ENCODE data around the gene DNAJC1.

DNA sequence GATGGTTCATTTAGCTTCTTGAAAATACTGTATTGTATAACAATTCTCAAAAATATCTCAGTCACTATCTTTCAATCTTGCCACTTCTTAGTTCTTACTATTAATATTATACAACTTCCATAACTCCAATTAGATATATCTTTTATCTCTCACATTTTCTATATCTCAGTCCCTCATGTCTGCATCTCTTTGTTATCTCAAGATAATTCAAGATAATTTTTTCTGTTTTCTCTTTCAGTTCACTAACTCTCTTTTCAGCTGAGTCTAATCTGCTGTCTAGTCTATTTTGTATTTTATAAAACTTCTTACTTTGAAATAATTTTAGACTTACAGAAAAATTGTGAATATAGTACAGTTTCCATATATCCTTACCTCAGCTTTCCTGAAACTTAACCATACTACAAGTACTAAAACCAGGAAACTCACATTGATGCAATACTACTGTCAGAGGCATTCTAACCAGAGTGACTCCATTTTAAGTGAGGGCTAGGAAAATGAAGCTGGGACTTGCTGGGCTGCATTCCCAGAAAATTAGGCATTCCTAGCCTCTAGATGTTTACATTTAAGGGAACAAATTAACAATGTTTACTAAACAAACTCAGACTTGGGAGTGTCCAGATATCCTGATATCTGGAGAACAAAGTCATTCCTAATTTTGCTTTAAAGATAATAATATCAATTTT, 38.4 kb downstream of the DNAJC1 start:
- TF ChIP-seq CTCF (IDR thresholded peaks at IDR 0.05), result no peak
- no peak for TF ChIP-seq POLR2A (IDR thresholded peaks at IDR 0.05)
